NCI-H1417 (cell line): Measurements from ENCODE around the gene BTBD9.
"Not testable (repeated sequence)": the region's sequence is repeated elsewhere in the genome, so short reads cannot be mapped to it uniquely, and the experiment has no call there.

Experiments used
- DNase-seq, 3 experiments: peaks; one replicate each; lab custom pipeline; 2025; lab: John Stamatoyannopoulos, UW

BTBD9 gene

GRCh38 chr6:38649744-38650143 is 10.0 kb upstream of the BTBD9 start:
- DNase-seq = no peak

- DNase-seq = no peak
Observed at GRCh38 chr6:38648629-38649028, 8.9 kb upstream of the BTBD9 start.

- DNase-seq = no peak
Observed at GRCh38 chr6:38646166-38646878, 6.6 kb upstream of the BTBD9 start.

GRCh38 chr6:38644951-38645350 is 5.2 kb upstream of the BTBD9 start:
- DNase-seq = peak in 1 of 3 experiments; percentile 14

DNA sequence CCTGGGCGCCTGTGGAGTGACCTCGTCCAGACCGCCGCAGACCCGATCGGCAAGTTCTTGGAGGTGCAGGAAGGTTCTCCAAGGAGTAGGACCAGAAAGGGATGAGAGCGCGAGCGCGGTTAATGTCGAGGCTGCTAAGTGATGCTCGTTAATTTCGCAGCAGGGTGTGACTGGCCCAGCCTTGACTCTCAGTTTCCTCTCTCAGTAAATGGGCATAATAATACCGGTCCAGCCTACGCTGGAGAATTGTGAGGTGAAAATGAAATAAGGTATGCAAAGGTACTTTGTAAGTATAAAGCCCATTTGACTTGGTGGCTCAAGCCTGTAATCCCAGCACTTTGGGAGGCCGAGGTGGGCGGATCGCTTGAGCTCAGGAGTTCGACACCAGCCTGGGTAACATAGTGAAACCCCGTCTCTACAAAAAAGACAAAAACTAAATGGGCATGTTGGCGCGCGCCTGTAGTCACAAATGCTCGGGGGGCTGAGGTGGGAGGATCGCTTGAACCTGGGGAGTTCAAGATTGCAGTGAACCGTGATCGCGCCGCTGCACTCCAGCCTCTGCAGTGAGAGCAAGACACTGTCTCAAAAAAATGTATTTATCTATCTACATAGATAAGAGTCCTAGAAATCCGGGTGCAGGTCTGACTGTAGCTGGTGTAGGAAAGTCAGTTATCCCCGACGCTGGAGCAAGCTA is 634 bp upstream of the BTBD9 start:
- no peak for DNase-seq

GRCh38 chr6:38638941-38639497 is 710 bp downstream of the BTBD9 start:
- peak in 2 of 3 experiments; percentile 16 to 67 for DNase-seq

GRCh38 chr6:38637756-38638155 is 2.0 kb downstream of the BTBD9 start:
- no peak for DNase-seq

GRCh38 chr6:38636027-38636426 is 3.7 kb downstream of the BTBD9 start:
- no peak for DNase-seq

DNA sequence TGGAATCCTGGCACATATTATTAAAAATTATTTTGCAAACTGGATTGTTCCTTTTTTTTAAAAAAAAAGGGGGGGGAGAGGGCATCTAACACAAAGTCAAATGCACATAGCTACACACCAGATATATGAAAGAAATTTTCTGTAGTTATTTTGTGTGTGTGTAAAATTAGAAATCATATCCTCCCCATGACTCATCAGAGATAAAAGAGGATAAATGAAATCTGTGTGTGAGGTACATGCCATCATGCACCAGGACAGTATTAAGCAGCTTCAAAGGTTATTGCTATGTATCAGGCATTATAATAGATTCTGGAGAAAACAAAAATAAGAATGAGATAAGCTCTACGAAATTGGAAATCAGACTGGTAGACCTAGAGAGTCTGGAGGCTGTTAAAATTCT is 5.2 kb downstream of the BTBD9 start:
- no peak for DNase-seq

DNA sequence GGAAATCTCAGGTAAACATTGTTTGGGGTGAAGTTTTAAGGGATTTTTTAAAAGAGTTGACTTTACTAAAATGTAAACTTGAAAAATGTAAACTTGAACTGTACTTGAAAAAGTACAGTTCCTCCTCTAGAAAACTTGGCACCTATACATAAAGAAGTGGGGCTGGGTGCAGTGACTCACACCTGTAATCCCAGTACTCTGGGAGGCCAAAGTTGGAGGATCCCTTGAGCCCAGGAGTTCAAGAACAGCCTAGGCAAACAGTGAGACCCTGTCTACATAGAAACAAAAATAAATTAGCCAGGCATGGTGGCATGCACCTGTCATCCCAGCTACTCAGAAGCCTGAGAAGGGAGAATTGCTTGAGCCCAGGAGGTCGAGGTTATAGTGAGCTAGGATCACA is 7.2 kb downstream of the BTBD9 start:
- no peak for DNase-seq

DNA sequence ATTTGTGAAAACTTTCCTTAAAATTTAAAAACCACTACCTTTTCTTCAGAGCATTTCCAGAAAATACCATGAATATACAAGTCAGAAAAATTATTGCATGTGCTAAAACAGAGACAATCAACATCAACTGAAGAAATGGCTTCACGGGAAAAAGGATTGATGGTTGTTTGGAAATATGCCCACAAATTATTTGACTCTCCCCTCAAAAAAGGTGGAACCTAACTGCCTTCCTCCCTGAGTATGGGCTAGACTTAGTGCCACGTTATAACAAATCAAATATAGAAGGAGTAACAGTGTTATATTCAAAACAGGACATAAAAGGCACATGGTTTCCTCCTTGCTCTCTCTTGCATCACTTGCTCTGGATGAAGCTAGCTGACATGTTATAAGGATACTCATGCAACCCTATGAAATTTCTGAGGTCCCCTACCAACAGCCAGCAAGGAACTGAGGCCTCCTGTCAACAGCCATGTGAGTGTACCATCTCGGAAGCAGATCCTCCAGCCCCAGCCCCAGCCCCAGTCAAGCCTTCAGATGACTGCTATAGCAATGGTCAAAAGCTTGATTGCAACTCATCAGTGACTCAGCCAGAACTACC is 8.4 kb downstream of the BTBD9 start:
- DNase-seq = no peak

- peak in 2 of 3 experiments; percentile 58 to 92 for DNase-seq
Observed at GRCh38 chr6:38625217-38625616, 14.5 kb downstream of the BTBD9 start.

GRCh38 chr6:38619342-38619741 is 20.4 kb downstream of the BTBD9 start:
- DNase-seq = not testable (repeated sequence)

GRCh38 chr6:38618301-38618700 is 21.4 kb downstream of the BTBD9 start:
- not testable (repeated sequence) for DNase-seq

- no peak for DNase-seq
Observed at GRCh38 chr6:38617856-38618255, 21.9 kb downstream of the BTBD9 start.

DNA sequence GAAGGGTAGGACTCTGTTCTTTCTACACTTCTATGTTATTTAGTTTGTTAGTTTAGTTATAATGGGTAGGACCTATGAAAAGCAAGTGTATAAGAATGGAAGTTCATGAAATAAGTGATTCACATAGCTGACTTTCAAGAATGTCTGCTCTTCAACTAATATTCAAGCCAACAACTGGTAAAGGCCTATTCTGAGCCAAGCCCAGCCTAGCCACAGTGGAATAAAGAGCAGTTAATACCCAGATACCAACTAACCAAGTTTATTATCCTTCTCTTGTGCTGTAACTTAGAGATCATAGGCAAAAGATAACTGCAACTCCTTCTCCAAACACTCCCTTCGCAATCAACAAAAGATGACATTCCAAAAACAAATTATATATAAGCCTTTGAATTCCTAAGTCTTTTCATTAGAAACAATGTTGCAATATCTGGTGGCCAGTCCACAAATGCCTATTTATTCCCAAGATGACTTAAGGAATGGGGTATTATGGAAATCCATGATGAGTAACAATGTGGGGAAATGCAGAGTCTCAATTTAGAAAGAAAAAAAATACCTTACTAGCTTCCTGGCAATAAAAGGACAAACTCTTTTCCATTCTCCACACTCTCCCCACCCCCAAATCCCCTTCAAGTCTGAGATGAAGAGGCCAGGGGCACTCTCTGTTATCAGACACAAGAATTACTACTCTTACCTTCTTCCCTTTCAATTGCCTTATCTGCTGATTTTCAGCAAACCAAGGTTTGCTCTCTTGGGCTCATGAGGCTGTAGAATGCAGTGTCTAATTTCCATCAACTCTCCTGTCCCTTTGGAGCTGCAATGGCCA is 27.4 kb downstream of the BTBD9 start:
- DNase-seq = no peak

GRCh38 chr6:38610050-38610625 is 29.6 kb downstream of the BTBD9 start:
- DNase-seq = no peak

- peak in 1 of 3 experiments; percentile 51 for DNase-seq
Observed at GRCh38 chr6:38604700-38605099, 35.0 kb downstream of the BTBD9 start.

GRCh38 chr6:38603966-38604365 is 35.8 kb downstream of the BTBD9 start:
- no peak for DNase-seq

- DNase-seq = peak in 2 of 3 experiments; percentile 8 to 78
Observed at GRCh38 chr6:38603496-38603895, 36.2 kb downstream of the BTBD9 start.

- no peak for DNase-seq
Observed at GRCh38 chr6:38599966-38600550, 39.7 kb downstream of the BTBD9 start.
